ENCODE measurements around the gene ZMYND10. TPM values are rescaled to one million over a fixed set of nuclear protein-coding genes. Genes with fewer than 3 reads are reported as not detected.
A peak's percentile ranks its signal among the peaks of the same experiment; 100 is the strongest.

Gene ZMYND10
- total RNA-seq, 2 experiments from 2014 or later, result 1.7 to 2.8 TPM

DNA sequence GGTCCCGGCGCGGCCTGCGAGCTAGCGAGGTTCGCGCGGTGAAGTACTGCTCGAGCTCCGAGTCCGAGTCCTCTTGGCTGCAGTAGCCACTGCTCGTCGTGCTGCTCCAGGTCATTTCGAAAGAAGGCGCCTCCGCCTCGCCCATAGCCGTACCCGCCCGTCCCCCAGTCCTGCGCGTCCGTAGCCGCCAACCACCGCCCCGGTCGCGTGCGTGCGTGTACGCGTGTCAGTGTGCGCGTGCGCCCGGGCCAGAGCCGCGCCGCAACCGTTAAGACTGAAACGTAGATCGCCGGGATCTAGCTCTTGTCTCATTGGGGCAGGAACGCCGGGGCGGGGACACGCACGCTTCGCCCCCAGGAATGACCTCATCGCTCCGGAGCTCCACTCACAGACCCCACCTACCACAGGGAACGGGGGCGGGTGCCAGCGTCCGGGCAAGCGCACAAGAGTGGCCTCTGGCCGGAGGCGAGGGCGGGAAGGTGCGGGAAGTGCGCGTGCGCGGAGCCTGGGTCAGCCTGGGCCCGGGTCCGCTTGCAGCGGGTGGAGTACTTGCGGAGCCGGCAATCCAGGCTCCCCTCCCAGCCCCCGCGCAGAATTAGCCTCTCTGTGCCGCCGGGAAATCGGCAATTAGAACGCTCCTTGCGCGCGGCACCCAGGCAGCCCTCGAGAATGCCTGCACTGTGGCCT, 8.2 kb downstream of the ZMYND10 start:
- ChIA-PET CTCF (ENCODE audit: unreplicated experiment) (interaction anchor here (0.6 to 1.7 kb wide), 9 partner anchors 9 to 318 kb away, joined by 3 to 7 read pairs (median 3); partner anchors contain the start of genes HYAL3 and NAA80), POLR2A (interaction anchor here (0.6 to 3.2 kb wide), 14 partner anchors 9 to 109 kb away, joined by 3 to 28 read pairs (median 6); partner anchors contain the start of genes CYB561D2, HYAL3, IFRD2 and NAA80)
- DNase-seq (ENCODE audit: low spot score), result peak; percentile 98
- Histone ChIP-seq H3K36me3 (ENCODE audit: insufficient read depth, low read length) (peaks cover 37% of the 10 kb centered on the region), H3K79me2 (ENCODE audit: insufficient read depth, low read depth, low read length) (peaks cover 50% of the 10 kb centered on the region), H3K27ac (ENCODE audit: low read depth, low read length, poor library complexity, severe bottlenecking) (peak overlapping the region; percentile 86), H4K20me1 (ENCODE audit: insufficient read depth, low read length) (peaks cover 5% of the 10 kb centered on the region), H3K9me2 (ENCODE audit: insufficient read depth, low read length) (no peaks in the 10 kb centered on the region), H3K9me3 (ENCODE audit: low read length) (no peaks in the 10 kb centered on the region), H3K4me2 (ENCODE audit: low read length) (peak overlapping the region; percentile 90), H3K4me3 (ENCODE audit: low read depth, low read length, poor library complexity, severe bottlenecking) (peak overlapping the region; percentile 90), H2AFZ (ENCODE audit: low read length) (no peak overlapping the region; the same call in 1 of the 2 replicates), H3K4me1 (ENCODE audit: insufficient read depth, low read length, poor library complexity, severe bottlenecking) (peaks cover 63% of the 10 kb centered on the region)
- BruUV-seq (replicated peaks), result no TSS peak
- intact Hi-C loops (cut with micrococcal nuclease; ENCODE audit: unreplicated experiment), result loop anchor here (5.0 kb wide), 2 partner anchors 40 to 100 kb away; partner anchors contain the start of genes GNAI2, HYAL3 and NAA80
- TF ChIP-seq, protein P1, sequence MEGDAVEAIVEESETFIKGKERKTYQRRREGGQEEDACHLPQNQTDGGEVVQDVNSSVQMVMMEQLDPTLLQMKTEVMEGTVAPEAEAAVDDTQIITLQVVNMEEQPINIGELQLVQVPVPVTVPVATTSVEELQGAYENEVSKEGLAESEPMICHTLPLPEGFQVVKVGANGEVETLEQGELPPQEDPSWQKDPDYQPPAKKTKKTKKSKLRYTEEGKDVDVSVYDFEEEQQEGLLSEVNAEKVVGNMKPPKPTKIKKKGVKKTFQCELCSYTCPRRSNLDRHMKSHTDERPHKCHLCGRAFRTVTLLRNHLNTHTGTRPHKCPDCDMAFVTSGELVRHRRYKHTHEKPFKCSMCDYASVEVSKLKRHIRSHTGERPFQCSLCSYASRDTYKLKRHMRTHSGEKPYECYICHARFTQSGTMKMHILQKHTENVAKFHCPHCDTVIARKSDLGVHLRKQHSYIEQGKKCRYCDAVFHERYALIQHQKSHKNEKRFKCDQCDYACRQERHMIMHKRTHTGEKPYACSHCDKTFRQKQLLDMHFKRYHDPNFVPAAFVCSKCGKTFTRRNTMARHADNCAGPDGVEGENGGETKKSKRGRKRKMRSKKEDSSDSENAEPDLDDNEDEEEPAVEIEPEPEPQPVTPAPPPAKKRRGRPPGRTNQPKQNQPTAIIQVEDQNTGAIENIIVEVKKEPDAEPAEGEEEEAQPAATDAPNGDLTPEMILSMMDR (conservative IDR thresholded peaks at IDR 0.05; ENCODE audit: low read length), result no peak
- no peak for TF ChIP-seq EZH2phosphoT487 (IDR thresholded peaks at IDR 0.05; ENCODE audit: borderline replicate concordance, low read depth, low read length)

DNA sequence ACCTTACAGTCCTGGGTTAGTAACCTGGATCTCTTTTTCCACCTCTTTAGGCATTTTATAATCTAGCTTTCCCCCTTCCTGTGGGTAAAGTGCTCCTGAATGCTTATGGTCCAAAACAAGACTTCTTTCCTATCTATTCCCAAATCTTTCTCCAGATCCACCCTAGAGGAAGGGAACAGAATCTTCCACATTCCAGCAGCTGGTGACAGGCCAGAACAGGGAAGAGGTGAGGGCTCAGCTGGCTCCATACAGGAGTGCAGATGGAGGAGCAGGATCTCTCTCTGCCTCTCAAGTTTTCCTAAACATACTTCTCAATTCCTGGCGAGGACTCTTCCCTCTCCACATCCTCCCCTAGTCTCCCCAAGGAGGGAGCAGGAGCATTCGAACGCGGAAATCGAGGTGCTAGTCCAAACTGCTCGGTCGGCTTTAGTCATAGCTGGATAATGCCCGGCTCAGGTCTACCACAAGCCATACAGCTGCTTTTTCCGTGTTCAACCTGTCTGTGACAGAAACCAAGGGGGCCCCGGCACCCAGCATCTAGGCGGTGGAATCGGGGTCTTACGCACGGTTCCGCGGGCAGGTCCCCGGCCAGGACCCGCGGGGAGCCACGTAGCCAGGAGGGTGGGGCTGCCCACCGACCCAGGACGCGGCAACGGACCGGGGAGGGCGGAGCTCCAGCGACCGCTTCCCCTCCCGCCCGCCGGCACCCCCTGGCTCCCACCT, 8.9 kb downstream of the ZMYND10 start:
- ChIA-PET POLR2A (interaction anchor here (0.6 to 3.2 kb wide), 16 partner anchors 8 to 108 kb away, joined by 3 to 28 read pairs (median 4); partner anchors contain the start of genes CYB561D2, HYAL3, IFRD2 and NAA80), CTCF (ENCODE audit: unreplicated experiment) (interaction anchor here (0.6 to 1.7 kb wide), 8 partner anchors 10 to 110 kb away, joined by 3 to 7 read pairs (median 3); partner anchors contain the start of genes HYAL3 and NAA80)
- H3K9me3 ChIP-seq (ENCODE audit: low read length), result no peaks in the 10 kb centered on the region
- intact Hi-C loops (cut with micrococcal nuclease; ENCODE audit: unreplicated experiment), result loop anchor here (5.0 kb wide), 2 partner anchors 39 to 99 kb away; partner anchors contain the start of genes GNAI2, HYAL3 and NAA80
- peak overlapping the region; percentile 90 for H3K4me3 ChIP-seq (ENCODE audit: low read depth, low read length, poor library complexity, severe bottlenecking)
- no peak for DNase-seq (ENCODE audit: low spot score)
- no peaks in the 10 kb centered on the region for H3K9me2 ChIP-seq (ENCODE audit: insufficient read depth, low read length)
- peak overlapping the region; percentile 86 for H3K27ac ChIP-seq (ENCODE audit: low read depth, low read length, poor library complexity, severe bottlenecking)
- BruUV-seq (replicated peaks), result TSS peak; percentile 63
- peak overlapping the region; percentile 90 for H3K4me2 ChIP-seq (ENCODE audit: low read length)
- H3K79me2 ChIP-seq (ENCODE audit: insufficient read depth, low read depth, low read length), result peaks cover 50% of the 10 kb centered on the region
- peaks cover 5% of the 10 kb centered on the region for H4K20me1 ChIP-seq (ENCODE audit: insufficient read depth, low read length)
- TF ChIP-seq EZH2phosphoT487 (IDR thresholded peaks at IDR 0.05; ENCODE audit: borderline replicate concordance, low read depth, low read length), result no peak
- TF ChIP-seq, protein P1 (conservative IDR thresholded peaks at IDR 0.05; ENCODE audit: low read length), result no peak
- H3K4me1 ChIP-seq (ENCODE audit: insufficient read depth, low read length, poor library complexity, severe bottlenecking), result peaks cover 63% of the 10 kb centered on the region
- no peak overlapping the region for H2AFZ ChIP-seq (ENCODE audit: low read length)
- peaks cover 45% of the 10 kb centered on the region for H3K36me3 ChIP-seq (ENCODE audit: insufficient read depth, low read length)

All from OCI-LY7 (cell line).